H7 (cell line): ENCODE data around the gene COL9A2. TPM values are rescaled to one million over a fixed set of nuclear protein-coding genes. Genes with fewer than 3 reads are reported as not detected.

Source experiments
- DNase-seq: peaks from one replicate; pipeline ENCODE4 v3.0.0; 2012
- H3K27me3 ChIP-seq: 2 replicates; pipeline ENCODE4 v1.6.0; 2011; ENCODE audit warnings: mild to moderate bottlenecking, low read length; ENCODE audit not compliant: control insufficient read depth, insufficient read depth
- H3K36me3 ChIP-seq: replicated peaks from 2 replicates; pipeline ENCODE4 v1.5.1; 2011; ENCODE audit warnings: low read length; ENCODE audit not compliant: control insufficient read depth, insufficient read depth
- H3K4me3 ChIP-seq: 2 replicates; pipeline ENCODE4 v1.5.1; 2011; ENCODE audit warnings: low read depth, mild to moderate bottlenecking, control low read depth, low read length, moderate library complexity; ENCODE audit not compliant: insufficient read depth
- total RNA-seq: library from RNA; depleted of rRNA; stranded (reverse); fragments of >200 nt; shearing (Covaris generic); gene quantifications from 2 replicates; pipeline ENCODE4 v1.2.3, GENCODE V29; 2014

Gene COL9A2
- total RNA-seq, 1 experiment from 2014 or later = 23.8 TPM

DNA sequence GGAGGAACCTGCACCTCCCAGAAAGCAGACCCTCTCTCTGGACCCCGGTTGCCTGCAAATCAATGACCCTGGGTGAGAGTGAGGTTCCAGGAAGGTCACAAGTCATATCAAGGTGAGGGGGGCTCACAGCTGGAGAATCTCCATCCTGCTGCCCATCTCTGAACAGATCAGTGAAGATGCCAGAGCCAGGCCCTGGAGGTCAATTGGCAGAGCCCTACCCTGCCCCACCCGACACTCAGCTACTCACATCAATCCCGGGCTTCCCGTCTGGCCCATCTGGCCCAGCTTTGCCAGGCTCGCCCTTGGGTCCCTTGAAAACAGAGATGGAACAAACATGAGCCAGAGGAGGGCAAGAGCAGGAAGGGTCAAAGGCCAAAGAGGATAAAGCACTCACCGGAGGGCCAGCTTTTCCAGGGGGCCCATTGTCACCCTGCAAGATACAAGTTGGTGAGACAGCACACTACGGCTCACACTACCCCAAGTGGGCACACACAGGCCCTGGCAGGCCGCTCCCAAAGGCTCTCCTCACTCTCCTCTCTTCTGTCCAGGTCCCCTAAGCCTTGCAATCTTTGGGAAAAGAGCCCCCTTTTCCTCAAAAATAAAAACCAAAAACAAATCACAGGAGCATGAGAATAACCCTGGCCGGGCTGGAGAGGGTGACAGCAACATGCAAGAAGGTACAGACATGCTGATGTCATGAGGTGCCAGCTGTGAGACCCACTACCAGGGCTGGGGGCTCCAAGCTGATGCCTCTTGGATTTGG, 2.9 kb downstream of the COL9A2 start:
- Histone ChIP-seq H3K27me3 (peaks cover 51% of the 10 kb centered on the region), H3K4me3 (no peak overlapping the region), H3K36me3 (no peaks in the 10 kb centered on the region)
- DNase-seq = peak; percentile 14

DNA sequence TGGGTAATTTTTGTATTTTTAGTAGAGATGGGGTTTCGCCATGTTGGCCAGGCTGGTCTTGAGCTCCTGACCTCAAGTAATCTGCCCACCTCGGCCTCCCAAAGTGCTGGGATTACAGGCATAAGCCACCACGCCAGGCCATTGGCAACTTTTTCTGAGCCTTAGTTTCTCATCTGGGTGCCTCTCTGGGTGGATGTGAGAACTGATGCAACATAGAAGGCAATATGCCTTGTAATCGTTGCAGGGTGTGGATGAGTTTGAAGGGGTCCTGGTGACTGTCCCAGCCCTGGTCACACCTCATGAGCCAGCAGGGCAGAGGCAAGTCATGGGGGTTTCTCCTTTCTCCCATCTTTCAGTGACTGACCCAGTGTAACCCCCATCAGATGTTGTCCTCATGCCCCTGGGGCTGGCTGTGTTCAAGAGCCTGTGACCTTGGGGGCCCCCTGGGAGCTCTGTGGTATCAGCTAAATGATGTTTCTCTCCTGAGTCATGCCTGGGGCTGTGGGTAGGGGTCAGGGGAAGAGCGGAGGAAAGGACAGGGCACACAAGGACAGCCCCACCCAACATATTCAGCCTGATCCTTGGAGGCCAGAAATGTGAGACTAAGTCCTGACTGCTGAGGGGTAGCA, 3.6 kb downstream of the COL9A2 start:
- H3K36me3 ChIP-seq = no peaks in the 10 kb centered on the region
- H3K4me3 ChIP-seq = no peak overlapping the region
- peaks cover 47% of the 10 kb centered on the region for H3K27me3 ChIP-seq
- DNase-seq = peak; percentile 7

DNA sequence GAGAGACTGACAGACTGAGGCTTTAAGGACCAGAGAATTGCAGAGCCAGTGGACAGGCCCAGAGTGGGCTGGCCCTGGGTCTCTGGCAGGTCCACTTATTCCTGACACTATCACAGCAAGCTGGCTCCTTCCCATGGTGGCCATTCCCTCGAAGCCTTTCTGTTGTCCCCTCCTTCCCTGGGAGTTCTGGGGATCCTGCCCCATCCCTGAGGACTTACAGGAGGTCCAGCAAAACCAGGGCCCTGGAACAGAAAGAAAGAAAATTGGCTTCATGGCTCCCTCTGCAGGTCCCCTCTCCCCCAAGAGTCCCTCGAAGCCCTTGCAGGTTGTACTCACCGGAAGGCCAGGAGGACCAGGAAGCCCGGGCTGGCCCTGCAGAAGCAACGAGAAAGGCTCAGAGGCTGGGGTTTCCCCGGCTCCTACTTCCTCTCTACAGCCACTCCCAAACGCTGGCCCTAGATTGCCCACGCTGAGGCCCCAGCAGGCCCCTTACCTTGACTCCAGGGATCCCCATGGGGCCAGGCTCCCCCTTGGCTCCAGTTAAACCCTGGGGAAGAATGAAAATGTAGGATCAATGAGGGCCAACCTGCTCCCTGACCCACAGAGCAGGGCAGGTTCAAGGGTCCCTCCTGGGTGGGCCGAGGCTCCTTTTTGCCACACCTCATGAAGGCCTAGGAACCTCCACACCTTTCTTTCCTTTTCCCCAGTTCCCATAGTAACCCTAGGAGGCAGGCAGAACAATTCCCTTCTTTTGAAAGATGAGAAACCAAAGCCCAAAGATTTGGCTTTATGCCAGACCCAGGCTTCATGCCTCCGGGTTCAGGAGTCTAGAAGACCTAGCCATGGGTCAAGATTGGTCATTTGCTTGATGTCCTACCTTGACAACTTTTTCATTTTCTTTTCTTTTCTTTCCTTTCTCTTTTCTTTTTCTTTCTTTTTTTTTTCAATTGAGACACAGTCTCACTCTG, 4.6 kb downstream of the COL9A2 start:
- peak; percentile 60 for DNase-seq
- H3K36me3 ChIP-seq = no peaks in the 10 kb centered on the region
- H3K27me3 ChIP-seq = peaks cover 41% of the 10 kb centered on the region
- no peak overlapping the region for H3K4me3 ChIP-seq

DNA sequence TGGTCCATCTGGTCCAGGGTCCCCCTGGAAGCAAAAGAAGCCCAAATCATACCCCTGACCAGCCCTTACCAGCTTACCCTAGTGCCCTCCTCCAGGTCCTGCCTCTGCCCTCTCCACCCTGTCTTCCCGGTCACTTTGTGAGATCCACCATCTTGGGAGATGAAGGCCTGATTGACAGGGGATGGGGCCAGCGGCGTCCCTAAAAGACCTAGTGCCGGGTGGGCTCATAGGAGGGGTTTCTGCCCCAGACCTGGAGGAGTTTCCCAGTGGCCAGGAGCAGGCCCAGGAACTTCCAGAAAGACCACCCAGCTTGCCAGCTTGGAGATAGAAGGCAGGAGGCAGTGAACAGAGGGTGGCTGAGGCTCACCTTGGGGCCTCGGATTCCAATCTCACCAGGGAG, 5.4 kb downstream of the COL9A2 start:
- H3K27me3 ChIP-seq = peaks cover 33% of the 10 kb centered on the region
- DNase-seq = no peak
- H3K4me3 ChIP-seq = no peak overlapping the region
- H3K36me3 ChIP-seq = no peaks in the 10 kb centered on the region

DNA sequence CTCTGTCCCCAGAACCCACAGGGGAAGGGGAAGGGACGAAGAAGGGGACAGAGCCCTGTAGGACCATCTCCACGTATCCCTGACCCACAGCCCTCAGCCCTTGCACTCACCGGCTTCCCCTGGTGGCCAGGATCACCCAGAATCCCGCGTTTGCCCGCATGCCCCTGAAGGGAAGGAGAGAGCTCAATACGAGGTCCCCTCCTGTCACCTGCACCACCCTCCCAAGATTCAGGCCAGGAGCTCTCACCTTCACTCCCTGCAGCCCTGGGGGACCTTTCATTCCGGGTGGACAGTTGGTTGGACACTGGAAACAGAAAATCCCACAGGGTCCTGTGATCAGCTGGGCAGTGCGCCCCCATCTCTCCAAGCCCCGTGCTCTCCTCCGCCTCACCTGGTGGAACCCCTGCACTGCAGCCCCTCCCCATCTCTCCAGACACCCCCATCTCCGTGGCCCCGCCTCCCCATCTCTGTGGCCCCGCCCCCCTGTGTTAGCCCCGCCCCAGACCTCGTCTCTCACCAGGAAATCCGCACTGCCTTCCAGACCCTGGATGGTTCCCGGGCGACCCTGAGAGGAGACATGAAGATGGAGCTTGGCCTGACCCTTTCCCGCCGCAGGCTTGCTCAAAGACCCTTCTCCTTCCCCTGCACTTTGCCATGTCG, 6.0 kb downstream of the COL9A2 start:
- H3K27me3 ChIP-seq = peaks cover 27% of the 10 kb centered on the region
- peak; percentile 82 for DNase-seq
- H3K36me3 ChIP-seq = no peaks in the 10 kb centered on the region
- no peak overlapping the region for H3K4me3 ChIP-seq

DNA sequence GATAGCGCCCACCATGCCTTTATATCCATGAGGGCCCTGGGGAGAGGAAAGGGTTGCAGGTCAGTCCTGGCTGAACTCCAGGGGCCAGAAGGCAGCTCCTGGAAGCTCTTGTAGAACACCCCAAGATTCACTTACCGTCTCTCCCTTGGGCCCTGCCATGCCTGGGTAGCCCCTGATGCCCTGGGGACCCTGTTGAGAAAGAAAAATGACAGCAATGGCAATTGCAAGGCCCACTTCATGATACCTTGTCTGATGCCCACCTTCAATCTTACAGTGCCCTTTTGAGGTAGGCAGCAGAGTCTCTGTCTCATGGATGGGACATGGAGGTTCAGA, 7.0 kb downstream of the COL9A2 start:
- no peak for DNase-seq
- H3K27me3 ChIP-seq = peaks cover 19% of the 10 kb centered on the region
- H3K36me3 ChIP-seq = no peaks in the 10 kb centered on the region
- no peak overlapping the region for H3K4me3 ChIP-seq

DNA sequence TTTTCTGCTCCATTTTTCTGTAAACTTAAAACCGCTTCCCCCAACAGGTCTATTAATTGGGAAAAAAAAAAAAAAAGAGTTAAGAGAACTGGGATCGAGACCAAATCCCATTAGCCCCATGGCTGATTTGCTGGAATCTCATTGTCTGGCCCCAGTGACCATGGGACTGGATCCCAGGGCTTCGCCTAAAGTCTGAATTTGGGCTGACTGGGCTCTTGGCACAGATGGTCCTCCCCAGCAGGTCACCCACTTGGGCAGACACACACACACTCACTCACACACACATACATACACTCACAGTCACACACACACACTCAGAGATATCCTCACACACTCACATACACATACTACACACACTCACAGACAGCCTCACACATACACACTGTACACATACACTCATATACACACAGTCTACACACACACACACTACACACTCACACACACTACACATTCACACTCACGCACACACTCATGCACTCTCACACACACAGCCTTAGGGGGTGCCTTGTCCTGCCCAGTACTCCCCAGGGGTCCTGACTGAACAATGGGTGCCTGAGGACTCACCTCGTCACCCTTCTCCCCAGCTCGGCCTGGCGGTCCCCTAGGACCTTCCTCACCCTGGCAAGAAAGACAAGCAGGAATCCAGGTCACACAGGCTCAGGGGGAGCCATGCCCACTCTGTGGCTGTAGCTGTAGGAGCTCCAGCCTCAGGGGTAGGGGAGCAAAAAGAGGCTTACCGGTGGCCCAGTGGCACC, 7.5 kb downstream of the COL9A2 start:
- H3K36me3 ChIP-seq = no peaks in the 10 kb centered on the region
- peaks cover 13% of the 10 kb centered on the region for H3K27me3 ChIP-seq
- H3K4me3 ChIP-seq = no peak overlapping the region
- DNase-seq = no peak

DNA sequence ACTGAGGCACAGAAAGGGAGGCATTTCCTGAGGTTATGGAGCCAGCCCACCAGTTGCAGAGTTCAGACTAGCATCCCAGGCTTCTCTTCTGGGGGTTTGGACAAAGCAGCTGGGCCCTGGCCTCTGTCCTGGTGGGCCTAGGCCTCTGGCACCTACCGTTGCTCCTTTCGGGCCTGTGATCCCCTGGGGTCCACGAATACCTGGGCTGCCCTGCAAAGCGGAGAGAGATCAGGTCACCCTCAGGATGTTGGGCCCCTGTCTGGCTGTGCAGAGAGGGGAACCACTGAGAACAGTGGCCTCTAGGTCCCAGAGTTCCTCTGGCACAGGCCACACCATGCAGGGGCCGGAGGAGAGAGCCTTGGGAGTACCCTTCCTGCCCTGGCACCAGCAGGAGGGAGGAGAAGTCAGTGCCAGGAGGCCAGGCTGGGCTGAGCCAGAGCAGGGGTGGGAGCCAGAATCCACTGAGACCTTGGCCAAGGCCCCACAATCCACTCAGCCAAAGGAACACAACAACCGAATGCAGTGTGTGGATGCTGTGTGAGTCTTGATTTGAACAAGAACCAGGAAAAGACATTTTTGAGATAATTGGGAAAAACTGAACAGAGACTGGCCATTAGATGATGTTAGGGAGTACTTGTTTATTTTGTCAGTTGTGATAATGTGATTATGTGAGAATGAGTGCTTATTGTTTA, 8.9 kb downstream of the COL9A2 start:
- Histone ChIP-seq H3K27me3 (peaks cover 3% of the 10 kb centered on the region; the same call in 1 of the 2 replicates), H3K36me3 (no peaks in the 10 kb centered on the region), H3K4me3 (no peak overlapping the region)
- DNase-seq = no peak

DNA sequence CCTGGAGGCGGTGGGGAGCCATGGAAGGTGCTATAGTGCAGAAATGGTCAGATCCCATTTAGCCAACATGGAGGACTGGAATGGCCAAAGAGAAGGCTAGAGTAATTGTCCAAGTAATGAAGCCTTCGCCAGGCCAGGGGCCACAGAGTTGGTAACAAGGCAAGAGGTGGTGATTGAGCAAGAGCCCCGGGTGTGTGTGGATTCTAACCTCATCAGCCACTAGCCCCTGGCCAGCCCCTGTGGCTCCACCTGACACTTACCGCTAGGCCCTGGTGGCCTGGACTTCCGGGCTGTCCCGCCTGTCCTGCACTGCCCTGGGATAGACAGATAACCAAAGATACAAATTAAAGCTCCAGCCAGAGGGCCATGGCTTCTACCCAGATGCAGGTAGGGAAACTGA, 9.9 kb downstream of the COL9A2 start:
- no peak for DNase-seq
- no peaks in the 10 kb centered on the region for H3K36me3 ChIP-seq
- no peak overlapping the region for H3K4me3 ChIP-seq
- H3K27me3 ChIP-seq = 0 out of 2 replicates have a peak, but pooled peaks cover 1% of the 10 kb centered on the region

DNA sequence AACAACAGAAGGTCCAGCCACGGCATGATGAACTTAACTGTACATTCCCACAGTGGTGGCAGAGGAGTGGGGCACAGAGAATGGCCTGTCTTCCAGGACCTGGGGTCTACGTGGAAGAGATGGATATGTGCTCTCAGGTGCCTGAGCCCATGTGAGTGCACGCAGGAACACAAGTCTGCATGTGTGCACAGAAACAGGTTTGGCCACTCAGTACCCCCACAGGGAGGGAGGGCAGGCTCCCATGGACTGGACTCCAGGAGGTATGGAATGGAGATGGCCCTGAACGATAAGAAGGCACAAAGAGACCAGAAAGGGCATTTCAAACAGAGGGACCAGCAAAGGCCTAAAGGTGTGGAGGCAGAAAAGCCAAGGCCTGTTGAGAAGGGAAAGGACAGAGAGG, 10.8 kb downstream of the COL9A2 start:
- Histone ChIP-seq H3K36me3 (no peaks in the 10 kb centered on the region), H3K27me3 (no peaks in the 10 kb centered on the region)

DNA sequence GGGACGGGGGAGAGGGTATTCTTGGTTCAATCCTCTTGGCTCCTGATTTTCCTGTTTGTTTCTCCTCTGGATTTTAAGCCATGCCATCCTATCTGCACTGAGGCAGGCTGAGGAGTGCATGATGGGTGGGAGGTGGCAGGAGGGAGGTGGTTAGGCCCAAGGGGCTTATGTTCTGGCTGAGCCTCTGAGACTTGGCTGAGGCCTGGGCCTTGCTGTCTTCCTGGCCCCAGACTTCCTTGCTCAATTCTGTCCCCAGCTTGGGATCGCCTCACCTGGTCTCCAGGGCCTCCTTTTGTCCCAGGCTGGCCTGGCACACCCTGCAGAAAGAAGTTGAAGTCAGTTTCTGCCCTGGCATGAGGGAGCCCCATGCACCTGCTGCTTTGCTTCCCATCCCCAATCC, 11.2 kb downstream of the COL9A2 start:
- H3K27me3 ChIP-seq = no peaks in the 10 kb centered on the region
- no peak overlapping the region for H3K4me3 ChIP-seq
- no peak for DNase-seq
- H3K36me3 ChIP-seq = no peaks in the 10 kb centered on the region

More for the DNA sequence above, 10.8 kb downstream of the COL9A2 start:
- no peak overlapping the region for H3K4me3 ChIP-seq
- no peak for DNase-seq

DNA sequence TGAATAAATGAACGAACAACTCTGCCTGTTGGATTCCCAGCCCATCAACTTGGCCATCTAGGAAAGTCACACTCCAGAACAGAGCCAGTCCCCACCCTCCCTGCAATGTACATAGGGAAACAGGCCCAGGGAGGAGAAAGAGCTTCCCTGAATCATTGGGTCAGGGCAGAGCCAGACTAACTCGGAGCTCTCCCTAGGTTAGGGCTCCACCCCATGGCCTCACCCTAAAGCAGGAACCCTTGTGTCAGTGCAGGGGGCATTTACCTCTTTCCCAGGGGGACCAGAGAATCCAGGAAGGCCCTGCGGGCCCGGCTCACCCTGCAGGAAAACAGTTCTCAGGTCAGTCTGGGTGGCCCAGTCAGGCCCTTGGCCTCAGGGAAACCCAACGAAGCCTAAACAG, 11.6 kb downstream of the COL9A2 start:
- Histone ChIP-seq H3K36me3 (no peaks in the 10 kb centered on the region), H3K4me3 (no peak overlapping the region), H3K27me3 (no peaks in the 10 kb centered on the region)
- peak; percentile 63 for DNase-seq

DNA sequence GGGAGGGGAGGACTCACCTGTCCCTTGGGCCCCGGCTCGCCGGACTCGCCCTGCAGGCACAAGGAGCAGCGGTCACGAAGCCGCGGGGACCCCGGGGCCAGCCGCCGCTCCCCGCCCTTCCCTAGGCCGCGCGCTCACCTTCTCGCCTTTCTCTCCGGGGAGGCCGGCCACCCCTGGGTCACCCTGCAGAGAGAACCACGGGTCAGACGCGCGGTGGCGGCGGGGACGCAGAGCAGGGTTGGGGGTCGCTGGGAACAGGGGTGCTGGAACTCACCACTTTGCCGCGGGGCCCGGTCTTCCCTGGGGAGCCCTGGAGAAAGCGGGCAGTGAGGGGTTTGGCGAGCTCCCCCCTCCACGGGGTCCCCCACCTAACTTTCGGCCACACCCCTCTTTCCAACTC, 13.3 kb downstream of the COL9A2 start:
- no peaks in the 10 kb centered on the region for H3K27me3 ChIP-seq
- DNase-seq = peak; percentile 63
- H3K36me3 ChIP-seq = no peaks in the 10 kb centered on the region
- H3K4me3 ChIP-seq = peak overlapping the region; percentile 8; the same call in 1 of the 2 replicates
